HG03060 (cell line): ENCODE results near the gene SGMS1.
A peak's percentile ranks its signal among the peaks of the same experiment; 100 is the strongest.
"Not testable (repeated sequence)": the region's sequence is repeated elsewhere in the genome, so short reads cannot be mapped to it uniquely, and the experiment has no call there.

Source experiments
- ATAC-seq: cut with Tn5 transposase; IDR thresholded peaks from one replicate; pipeline ENCODE4 v1.9.1; 2021; ENCODE audit warnings: low read depth, moderate number of reproducible peaks; ENCODE audit not compliant: unreplicated experiment

SGMS1 gene

DNA sequence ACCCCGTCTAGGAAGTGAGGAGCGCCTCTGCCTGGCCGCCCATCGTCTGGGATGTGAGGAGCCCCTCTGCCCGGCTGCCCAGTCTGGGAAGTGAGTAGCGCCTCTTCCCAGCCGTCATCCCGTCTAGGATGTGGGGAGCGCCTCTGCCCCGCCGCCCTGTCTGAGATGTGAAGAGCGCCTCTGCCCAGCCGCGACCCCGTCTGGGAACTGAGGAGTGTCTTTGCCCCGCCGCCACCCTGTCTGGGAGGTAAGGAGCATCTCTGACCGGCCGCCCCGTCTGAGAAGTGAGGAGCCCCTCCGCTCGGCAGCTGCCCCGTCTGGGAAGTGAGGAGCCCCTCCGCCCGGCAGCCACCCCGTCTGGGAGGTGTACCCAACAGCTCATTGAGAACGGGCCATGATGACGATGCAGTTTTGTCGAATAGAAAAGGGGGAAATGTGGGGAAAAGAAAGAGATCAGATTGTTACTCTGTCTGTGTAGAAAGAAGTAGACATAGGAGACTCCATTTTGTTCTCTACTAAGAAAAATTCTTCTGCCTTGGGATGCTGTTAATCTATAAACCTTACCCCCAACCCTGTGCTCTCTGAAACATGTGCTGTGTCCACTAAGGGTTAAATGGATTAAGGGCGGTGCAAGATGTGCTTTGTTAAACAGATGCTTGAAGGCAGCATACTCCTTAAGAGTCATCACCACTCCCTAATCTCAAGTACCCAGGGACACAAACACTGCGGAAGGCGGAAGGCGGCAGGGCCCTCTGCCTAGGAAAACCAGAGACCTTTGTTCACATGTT lies 267.9 kb downstream of the SGMS1 start:
- not testable (repeated sequence) for ATAC-seq

DNA sequence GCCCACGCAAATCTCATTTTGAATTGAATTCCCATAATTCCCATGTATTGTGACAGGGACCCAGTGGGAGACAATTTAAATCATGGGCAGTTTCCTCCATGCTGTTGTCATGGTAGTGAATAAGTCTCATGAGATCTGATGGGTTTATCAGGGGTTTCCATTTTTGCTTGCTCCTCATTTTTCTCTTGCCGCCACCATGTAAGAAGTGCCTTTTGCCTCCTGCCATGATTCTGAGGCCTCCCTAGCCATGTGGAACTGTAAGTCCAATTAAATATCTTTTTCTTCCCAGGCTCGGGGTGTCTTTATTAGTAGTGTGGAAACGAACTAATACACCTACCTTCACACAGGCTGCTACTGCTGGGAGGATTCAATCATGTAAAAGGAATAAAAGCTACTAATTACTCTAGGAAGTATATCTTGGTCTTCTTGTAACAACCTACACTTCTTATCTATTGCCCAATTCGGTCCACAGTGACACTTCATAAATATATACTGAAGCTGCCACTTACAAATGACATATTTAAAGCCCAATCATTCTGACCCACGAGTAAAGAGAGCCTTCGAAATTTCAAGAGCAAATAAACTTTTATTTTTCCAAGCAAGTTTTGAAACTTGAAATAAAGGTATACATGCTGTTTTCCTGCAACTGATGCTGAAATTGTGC lies 272.1 kb downstream of the SGMS1 start:
- ATAC-seq = no peak

DNA sequence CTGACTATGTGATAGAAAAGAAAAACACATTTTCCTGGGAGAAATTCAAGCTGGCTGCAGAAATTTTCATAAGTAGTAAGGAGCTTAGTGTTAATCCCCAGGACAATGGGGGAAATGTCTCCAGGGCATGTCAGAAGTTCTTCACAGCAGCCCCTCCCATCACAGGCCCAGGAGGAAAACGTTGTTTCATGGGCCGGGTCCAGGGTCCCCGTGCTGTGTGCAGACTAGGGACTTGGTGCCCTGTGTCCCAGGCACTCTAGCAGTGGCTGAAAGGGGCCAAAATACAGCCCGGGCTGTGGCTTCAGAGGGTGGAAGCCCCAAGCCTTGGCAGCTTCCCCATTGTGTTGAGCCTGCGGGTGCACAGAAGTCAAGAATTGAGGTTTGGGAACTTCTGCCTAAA lies 273.4 kb downstream of the SGMS1 start:
- no peak for ATAC-seq

DNA sequence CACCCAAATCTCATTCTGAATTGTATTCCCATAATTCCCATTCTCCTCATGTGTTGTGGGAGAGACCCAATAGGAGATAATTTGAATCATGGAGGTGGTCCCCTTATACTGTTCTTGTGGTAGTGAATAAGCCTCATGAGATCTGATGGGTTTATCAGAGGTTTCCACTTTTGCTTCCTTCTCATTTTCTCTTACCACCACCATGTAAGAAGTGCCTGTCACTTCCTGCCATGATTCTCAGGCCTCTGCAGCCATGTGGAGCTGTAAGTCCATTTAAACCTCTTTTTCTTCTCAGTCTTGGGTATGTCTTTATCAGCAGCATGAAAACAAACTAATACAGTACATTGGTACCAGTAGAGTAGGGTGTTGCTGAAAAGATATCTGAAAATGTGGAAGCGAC lies 274.2 kb downstream of the SGMS1 start:
- ATAC-seq = no peak

DNA sequence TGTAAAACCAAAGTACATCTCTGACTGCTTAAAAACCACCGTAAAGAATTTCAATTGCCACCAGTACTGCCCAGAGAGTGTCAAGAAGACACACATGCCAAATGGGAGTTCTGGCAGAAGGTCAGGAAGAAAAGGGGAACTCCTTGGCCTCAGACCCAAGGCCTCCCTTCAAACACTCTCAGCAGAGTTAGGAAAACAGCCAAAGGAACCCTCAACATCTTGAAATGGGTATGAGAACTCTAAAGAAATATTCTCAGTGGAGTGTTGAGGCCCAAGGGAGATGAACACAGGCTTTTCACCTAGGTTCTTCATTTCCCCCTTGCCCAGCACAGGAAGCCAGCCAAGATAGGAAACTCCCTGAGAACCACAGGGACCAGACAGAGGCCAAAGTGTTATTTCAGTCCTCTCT lies 276.4 kb downstream of the SGMS1 start:
- peak; percentile 74 for ATAC-seq

DNA sequence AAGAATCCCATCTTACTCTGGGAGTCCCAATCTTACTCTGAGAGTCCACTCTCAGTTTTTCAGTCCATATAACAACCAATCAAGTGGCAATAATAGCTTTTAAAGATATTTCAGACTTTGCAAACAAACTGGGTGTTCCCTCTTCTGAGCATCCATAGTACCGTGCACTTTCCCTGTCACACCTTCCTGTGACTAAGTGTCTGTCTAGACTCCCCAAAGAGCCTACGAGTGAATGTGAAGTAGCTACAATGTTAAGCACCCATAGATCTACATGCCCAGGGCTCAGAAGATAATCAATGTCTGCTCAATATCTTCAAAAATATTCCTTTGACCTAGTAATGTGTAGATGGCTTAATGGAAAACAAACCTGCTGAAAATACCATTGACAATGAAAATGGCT lies 276.8 kb downstream of the SGMS1 start:
- no peak for ATAC-seq

DNA sequence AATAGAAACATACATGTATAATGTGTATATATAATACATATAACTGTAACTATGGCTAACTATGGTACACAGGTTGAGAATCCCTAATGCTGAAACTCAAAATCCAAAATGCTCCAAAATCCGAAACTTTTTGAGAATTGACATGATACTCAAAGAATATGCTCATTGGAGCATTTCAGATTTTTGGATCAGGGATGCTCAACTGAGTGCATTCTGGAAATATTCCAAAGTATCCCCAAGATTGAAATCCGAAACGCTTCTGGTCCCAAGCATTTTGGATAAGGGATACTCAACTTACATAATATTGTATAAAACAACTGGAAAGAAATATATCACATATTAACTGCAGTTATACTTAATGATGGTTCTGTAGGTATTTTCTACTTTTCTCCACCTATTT lies 278.2 kb downstream of the SGMS1 start:
- no peak for ATAC-seq

DNA sequence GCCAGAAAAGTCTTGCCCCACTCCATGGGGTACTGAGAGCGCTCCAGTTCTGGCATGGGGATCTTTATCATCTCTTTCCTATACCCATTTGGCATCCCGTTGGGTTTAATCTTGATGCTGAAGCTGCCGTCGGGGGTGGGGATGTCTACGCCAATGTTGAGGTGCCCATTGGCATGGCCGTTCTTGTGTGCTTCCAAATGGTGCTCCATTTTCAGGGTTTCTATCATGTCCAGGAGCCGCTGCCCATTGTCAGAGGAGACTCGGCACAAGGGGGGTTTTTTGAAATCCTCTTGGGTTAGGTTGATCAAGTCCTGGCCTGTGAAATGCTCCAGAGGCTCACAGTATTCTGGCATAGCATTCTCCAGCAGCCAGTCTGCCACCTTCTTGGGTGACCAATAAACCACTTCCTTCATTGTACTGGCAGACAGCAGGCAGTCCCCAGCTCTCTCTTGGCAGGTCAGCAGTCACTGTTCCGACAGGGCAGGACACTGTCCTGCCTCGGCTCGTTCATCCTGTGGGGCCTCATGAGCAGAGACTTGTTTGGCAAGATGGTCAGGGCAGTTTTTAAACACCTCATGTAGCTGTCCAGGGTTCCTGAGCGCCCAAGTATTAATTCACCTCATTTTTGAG lies 279.9 kb downstream of the SGMS1 start:
- no peak for ATAC-seq

DNA sequence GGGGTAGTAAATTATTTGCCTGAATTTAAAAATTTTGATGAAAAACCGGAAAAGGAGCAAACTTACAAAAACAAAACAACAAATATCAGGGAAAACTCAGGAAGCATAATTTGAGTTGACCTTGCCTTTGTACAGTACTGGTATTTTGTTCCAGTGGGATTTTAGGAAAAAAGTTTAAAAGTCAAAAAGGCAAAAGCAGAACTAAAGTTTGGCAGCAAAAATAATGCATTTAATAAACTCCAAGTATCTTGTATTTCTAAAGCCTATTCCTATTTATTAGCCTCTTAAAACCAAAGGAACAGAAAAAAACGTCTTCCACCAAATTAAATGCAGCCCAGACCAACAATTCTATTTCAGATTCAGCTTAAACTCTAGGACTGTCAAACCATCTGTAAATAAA lies 281.8 kb downstream of the SGMS1 start:
- no peak for ATAC-seq

DNA sequence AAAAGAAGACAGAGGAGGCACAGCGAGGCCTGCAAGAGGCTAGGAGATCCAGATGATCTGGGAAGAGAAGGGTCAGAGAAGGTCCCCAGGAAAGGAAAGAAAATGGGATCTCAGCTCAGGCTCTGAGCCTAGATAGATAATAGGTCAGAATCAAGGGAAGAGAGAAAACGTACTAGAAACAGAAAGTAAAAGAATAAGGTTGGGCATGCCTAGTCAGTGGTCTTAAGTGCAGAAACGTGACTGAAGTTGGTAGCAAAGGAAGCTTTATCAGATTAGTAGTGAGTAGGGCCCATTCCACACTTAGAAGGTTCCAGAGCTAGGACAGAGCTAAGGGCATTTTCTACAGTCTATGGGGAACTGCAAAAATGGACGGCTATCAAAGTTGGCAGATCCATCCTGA lies 287.6 kb downstream of the SGMS1 start:
- ATAC-seq = no peak

DNA sequence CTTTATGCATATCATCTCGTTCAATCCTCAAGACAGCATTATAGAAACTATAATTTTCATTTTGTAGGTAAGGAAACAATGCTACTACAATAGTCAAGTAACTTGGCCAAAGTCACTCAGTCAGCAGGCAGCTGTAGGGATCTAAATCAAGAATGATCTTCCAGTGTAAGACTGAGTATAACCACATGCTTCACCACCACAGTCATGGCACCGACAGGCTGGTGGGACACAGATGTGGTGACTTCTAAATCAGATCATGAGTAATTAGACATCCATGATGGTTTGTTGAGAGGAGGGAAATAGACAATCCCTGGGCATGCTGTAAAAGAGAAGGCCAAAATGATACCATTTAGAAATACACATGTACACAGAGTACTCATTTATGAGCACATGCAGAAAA lies 288.4 kb downstream of the SGMS1 start:
- ATAC-seq = no peak

DNA sequence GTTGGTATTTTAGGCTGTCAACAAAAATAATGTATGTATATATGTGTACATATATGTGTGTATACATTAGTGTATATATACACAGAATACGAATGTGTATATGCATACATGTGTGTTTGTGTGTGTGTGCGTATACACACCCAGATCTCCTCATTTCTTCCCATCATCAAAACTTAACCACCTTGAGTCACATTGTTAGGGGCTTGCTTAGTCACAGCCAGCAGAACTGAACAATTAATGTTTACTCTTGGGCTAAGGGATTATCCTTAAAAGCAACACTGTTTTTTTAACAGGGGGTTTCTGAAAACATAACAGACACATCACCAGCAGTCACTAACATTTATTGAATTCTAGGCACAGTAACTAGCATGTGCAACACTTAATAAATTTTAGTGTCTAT lies 289.5 kb downstream of the SGMS1 start:
- ATAC-seq = no peak

DNA sequence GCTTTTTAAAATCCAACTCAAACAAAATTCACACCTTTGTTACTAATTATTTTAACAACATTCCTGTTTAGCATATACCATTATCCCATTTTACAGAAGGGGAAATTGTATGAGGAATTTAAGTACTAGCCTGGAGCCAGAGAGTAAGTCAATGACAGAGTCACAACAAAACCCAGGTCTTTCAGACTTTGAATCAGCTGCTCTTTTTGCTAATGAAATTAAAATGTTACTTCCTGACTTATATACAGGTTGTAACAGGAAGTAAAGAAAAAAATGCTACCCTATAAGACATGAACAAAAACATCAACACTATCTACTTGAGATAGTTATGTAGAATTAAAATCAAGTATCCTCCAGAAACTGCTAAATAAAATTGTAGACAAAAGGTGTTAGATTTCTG lies 289.9 kb downstream of the SGMS1 start:
- no peak for ATAC-seq

DNA sequence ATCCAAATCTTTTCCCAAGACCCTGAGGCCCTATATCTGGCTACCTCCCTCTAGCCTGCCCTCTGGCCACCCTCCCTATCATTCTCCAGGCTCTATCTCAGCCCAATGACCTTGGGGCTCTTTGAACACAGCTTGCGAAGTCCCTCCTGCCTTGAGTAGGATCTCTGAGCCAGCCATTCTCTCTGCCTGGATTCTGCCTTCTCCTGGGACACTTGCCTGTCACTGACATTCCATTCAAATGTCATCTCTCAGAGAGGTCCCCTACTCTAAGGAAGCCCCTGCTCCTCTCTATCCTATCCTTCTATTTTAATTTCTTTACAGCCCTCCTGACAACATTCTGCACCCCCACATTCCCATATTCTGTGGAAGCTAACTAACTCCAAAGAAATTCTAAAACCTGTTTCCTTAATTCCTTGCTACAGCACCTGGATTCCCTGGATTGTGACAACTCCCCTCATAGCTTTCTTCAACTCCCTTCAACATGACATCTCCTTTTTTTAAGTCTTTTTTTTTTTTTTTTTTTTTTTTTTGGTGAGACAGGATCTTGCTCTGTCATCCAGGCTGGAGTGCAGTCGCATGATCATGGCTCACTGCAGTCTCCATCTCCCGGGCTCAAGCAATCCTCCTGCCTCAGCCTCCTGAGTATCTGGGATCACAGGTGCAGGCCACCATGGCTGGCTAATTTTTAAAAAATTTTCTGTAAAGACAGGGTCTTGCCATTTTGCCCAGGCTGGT lies 291.5 kb downstream of the SGMS1 start:
- ATAC-seq = no peak

DNA sequence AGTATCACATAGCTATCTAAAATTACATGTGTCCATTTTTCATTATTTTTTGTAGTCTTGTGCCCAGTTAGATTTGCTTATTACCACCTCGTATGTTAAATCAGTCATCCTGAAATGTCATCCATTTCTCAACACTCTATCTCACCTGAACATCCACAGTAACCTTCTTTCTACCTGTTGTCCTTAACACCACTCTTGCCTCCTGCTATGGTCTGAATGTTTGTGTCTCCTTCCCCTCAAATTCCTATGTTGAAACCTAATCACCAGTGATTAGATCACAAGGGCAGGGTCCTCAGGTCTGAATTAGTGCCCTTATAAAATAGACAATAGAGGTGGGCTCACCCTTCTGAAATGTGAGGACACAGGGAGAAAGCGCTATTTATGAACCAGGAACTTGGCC lies 292.3 kb downstream of the SGMS1 start:
- ATAC-seq = no peak

DNA sequence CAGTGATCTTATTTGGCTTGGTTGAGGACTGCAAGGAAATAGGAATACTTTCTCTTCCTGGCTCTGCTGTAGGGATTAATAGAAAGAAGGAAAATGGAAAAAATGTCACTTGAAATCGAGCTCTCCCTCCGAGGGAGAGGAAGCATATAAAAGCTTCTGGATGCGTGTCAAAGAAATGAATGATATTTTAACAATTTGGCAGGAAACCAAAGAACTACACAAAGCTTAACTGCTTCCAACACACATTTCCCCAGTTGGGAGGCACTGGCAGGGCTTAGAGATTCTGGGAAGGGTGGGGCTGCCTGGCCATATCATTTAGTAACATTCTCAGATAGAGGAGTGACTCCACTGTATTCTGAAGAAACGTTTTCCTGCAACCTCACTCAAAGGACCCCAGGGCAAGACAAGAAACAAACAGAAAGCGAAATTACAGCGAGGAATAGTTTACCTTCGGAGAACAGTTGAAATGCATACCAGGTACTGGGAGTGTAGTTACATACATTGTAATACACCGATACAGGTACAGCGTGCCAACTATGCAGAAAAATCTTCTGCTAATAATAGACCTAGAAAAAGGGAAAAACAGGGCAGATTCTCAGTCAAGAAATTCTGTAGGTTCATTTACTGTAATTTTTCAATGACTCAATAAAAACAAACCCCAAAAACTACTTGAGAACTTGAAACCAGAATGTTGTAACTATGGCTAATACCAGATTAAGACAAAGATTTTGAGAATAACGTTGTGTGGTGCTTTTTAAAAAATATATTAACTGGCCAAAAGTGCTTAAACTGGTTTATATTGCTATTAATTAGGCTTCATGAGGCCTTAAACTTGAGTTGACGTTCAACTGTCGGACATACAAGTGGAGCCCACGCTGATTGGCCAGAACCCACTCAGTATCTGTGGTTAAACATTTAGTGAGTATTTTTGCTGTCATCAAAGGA lies 296.7 kb downstream of the SGMS1 start:
- no peak for ATAC-seq

DNA sequence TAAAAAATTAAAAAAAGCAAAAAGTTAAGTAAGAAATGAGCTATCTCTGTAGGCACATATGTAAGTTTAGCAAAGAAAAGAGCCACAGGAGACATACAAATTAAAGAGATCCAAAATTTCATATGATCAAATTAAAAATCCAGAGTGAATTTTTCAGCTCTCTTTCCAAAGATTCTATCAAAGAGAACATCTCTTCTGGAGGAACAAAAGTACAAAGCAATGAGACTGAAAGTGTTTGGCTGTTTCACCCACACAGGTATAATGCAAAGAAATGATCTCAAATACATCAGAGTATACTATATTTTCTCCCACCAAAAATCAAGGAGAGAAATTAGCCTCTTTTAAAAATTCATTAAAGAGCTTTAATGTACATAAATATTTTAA lies 297.6 kb downstream of the SGMS1 start:
- no peak for ATAC-seq

DNA sequence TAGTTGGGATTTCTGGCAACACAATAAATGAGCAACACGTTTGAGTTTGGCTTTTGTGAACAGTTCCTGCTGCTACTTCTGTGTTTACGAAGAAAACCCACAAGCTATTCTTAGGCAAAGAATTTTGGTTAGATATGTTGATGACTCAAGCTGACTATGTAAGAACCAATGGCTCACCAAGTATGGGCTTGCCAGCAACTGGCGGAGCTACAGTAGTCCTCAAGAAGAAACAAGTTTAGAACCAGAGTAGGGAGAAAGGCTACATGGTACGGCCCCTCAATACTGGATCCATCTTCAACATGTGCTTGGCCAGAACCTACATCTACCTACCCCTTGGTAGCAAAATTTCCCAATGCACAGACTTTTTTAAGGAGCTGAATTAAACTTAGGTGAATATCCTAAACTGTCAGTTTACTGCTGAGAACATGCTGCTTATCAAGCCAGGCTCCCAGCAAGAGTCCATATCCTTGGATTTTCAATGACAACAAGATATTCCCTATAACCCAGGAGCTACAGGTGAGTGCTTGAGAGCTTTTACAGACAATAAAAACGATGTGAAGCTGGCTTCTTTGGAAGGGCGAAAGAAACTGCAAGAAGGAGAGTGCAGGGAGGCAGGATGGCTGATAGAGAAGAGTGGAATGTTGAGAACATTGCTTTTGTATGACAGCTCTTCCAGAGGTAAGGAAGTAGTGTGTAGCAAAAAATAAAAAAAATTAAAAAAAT lies 298.1 kb downstream of the SGMS1 start:
- ATAC-seq = peak; percentile 81

DNA sequence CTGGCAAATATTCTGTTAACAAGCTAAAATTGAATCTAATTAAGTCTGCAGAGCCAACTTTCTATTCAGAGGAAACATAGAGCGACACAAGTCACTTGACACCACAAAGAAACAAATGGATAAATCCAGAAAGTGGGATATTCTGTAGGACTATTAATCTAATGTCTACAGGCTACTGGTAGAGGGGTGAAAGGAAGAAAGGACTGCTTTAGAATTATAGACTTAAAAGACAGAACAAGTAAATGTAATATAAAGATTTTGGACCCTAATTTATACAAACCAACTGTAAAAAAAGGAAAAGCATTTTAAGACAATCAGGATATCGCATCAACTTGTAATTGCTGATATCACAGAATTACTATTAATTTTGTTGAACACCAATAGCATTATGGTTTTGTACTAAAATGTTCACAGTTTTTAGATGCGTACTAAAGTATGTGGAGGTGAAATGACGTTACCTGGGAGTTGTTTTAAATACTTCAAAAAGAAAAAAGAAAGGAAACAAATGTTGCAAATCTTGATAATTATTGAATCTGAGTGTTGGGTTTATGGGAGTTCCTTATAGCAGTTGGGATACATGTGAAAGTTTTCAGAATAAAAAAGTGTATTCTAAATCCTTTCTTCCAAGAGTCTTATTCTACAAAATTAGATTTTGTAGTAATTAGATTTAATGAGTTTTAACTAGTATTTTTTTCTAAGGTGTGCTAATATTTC lies 298.9 kb downstream of the SGMS1 start:
- no peak for ATAC-seq
